Smooth muscle cell of the pulmonary artery (primary cell): ENCODE data around the gene OTOR. TPM values are rescaled to one million over a fixed set of nuclear protein-coding genes. Genes with fewer than 3 reads are reported as not detected.

Source experiments
- total RNA-seq: library from RNA; depleted of rRNA; stranded (reverse); fragments of >200 nt; gene quantifications from 2 replicates; pipeline ENCODE4 v1.2.3, GENCODE V29; 2014

The OTOR gene
- total RNA-seq = not detected in 2 replicates

GRCh38 chr20:16748308-16748900 is at the start of gene OTOR:
Gene OTOR, plus strand, starts transcription at chr20:16748358. Its CDS starts 44 bp downstream, at chr20:16748402.

GRCh38 chr20:16729565-16730460 is 18.3 kb upstream of the OTOR start, which contains the start of gene SNRPB2:
Gene SNRPB2, plus strand, starts transcription at chr20:16730026. Its CDS starts 1,677 bp downstream, at chr20:16731703.

Other genes with a start within 250 kb of the OTOR start
- 12.9 and 13.1 TPM in 2 replicates for gene KIF16B, start 174.9 kb upstream of the OTOR start, total RNA-seq
- gene SNRPB2, start 18.3 kb upstream of the OTOR start, total RNA-seq = 25.5 and 33.9 TPM in 2 replicates